Fibroblast of gingiva (primary cell): Measurements from ENCODE around the gene MORN2.

Experiments
- DNase-seq: peaks from one replicate; pipeline ENCODE4 v3.0.0-alpha.2; 2011; ENCODE audit warnings: low read depth

MORN2 gene

DNA sequence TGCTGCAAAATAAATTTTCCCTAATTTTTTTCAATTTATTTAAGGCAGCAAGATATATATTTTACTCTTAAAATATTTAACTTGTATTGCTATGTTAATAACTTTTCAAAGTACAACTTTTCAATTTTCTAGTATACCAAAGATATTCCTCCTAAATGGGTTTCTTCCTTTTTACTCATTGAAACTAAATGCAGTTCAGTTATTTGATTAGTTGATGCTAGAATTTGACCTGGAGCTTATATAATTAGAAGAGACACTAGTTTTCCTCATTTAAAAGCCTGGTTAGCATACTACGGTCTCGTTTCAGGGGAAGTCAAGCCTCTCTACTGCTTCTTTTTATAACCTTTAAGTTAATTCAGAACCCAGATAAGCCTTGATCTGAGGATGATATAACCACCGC is 13.8 kb downstream of the MORN2 start, which contains the start of gene ARHGEF33:
Gene ARHGEF33, plus strand, starts transcription at position 301 of the 400 bp plus-strand sequence. CDS start 29,573 bp downstream, outside the sequence.
- no peak for DNase-seq

DNA sequence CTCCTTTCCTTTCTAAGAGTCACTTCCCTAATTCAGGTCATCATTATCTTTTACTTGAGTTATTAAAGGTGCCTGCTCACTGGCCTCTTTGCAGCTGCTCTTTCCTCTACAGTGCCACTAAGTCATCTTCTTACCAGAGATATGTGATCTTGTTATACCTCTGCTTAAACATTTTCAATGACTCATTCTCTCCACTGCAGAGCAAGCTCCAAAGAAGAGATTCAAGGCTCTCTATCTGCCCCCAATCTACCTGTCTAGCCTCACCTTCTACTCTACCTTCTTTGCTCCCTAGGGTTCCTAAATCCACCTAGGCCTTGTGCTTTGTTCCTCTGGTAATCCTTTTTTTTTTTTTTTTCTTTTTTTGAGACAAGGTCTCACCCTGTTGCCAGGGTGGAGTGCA is 17.0 kb downstream of the MORN2 start:
- DNase-seq, result no peak

DNA sequence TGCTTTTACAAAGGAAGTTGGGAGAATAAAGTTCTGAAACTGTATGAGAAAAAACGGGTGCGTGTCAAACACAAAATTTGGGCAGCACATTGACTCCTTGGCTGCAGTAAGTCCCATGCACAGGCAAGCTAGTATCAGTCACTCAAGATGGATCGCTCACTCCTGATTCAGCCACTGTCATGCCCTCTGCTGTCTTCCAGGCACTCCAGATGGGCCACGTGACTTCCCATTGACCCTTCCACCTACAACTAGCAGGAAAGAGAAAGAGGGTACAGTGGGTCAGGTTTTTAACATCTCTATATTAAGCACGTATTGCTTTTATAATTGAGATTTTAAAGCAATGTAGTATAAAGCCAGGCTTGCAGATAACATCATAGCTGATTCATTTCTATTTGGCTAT is 22.5 kb downstream of the MORN2 start:
- no peak for DNase-seq

DNA sequence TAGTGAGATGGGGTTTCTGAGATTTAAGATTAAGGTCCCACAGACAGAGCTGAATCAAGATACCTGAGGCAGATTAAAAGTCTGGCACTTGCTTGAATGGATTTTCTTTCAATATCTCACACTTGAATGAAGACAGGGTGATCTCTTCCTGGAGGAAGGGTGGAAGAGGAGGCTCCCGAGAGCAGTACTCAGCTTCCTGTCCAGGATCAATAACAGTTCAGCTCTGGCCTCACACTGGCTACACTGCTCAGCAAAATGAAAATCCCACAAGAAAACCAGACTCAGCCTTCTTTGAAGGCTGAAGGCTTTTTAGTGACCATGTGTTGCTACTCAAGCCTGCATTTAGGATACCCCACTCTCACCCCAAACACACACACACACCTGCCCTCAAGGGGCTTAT is 24.9 kb downstream of the MORN2 start:
- no peak for DNase-seq

DNA sequence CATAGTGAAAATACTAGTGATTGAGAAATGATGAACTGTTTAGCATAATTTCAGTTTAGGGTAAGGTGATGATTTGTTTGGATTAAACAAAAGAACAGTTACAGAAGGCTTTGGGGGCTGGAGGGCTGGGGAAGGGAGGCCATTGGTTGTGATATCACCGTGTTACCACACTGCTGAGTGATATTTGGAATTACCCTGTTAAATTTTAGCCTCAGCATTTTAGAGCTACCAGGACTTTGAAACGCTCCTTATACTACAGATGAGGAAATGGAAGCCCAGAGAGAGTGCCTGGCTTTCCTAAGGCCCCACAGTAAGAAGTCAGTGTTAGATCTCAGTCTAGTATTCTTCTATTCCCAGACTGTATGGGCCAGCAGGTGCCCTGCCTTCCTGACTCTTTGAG is 29.5 kb downstream of the MORN2 start:
- DNase-seq, result no peak

DNA sequence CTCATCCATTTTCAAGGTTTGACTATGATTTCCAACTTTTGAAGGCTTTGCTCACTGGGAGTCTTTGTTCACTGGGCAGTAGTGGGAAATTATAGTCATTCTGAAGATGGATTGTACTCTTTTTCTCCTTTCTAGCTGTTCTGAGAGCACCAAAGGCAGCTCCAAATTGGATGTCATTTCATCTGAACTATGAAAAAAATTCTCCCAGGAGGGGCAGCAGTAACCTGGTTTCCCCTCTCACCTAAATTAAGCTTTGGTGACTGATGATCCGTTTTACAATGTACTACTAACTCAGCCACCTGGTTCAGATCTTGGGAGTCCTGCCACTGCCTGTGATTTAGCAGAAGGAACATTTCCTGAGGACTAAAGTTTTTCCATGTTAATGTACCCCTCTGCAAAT is 31.5 kb downstream of the MORN2 start:
- DNase-seq, result no peak

DNA sequence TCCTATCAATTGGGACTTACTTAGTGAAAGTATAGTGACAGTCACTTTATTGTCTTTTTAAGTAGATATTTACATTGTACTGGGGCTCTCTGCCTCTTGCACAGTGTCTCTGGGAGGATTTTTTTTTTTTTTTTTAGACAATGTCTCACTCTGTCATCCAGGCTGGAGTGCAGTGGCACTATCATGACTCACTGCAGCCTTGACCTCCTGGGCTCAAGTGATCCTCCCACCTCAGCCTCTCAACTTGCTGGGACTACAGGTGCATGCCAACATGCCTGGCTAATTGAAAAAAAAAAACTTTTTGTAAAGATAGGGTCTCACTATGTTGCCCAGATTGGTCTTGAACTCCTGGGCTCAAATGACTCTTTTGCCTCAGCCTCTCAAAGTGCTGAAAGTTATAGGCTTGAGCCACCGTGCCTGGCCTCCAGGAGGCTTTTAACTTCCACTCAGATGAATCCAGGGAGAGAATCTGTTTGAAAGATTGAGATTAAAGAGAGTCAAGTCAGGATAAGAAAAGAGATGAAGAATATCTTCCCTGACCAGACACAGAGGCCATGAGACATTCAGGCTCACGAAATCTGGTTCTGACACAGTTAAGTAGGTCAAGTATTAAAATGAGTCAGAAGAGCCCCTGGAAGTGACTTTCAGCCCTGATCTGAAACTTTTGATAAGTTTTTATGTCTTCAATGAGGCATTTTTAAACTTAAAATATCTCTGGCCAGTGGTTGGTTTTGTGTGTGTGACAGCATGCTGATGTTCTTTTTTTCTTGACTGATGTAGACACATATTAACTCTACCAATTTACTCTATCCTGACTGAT is 32.2 kb downstream of the MORN2 start:
- DNase-seq, result no peak

DNA sequence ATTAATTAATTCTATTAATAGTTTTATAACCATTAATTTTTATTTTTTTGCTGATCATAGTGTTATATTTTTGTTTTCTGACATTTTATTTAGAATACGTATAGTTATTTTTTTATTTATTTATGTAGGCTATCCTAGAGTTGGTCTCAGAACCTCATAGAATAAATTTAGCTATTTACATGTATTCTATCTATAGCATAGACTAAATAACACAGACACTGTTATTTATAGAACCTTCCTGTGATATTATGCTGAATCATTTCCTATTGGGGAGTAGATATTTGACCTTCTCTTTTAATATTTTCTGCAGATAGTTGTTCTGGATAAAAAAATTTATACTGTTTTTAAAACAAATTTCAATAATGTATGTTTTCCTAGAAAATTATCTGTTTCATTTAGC is 34.1 kb downstream of the MORN2 start:
- DNase-seq, result no peak

DNA sequence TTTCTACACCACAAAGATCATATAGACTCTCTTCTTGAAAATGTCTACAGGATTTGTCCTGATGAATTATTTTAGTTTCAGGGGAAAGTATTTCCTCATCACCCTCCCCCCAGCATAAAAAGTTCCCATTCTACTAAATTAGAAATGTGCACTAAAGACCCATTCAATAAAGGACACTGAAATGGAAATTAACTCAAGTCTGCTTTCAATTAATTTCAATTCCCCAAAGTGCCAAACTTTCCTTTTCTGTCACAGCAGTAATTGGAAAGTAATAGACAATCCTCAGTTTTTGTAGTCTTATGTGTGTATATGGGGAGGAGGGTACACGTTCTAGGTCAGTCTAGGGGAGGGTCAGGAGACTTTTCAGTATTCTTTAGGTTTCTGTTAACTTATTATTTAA is 35.4 kb downstream of the MORN2 start:
- no peak for DNase-seq

DNA sequence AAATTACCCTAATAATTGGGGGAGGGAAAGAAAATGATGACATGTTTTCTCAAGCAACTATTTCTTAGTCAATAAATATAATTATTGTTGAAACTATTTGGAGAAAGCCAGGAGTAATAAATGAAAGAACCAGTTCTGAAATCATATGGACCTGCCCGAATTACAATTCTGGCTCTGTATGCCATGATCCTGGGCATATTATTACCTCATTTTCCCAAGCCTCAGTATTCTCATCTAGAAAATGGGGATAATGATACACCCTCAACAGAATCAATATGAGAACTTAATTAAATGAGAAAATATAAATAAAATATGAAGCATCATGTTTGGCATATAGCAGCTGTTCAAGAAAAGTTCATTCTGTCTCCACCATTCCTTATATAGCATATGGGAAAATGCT is 36.8 kb downstream of the MORN2 start:
- DNase-seq, result no peak

DNA sequence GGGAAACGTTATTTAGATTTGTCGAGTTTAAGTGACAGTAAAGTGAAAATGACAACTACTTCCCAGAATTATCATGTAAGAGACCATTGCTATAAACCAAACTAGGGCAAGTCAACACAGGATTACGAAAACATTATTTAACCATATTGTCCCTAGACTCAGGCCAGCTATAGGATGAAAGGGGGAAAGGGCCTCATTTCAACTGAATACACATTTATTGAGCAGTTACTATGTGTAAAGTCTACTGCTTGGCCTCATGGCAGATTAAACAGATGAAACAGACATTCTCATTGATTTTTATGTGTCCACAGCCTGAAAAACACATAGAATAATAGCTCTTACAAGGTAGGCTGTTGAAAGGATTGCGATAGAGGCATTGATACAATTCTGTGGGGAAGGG is 46.6 kb downstream of the MORN2 start:
- DNase-seq, result no peak

DNA sequence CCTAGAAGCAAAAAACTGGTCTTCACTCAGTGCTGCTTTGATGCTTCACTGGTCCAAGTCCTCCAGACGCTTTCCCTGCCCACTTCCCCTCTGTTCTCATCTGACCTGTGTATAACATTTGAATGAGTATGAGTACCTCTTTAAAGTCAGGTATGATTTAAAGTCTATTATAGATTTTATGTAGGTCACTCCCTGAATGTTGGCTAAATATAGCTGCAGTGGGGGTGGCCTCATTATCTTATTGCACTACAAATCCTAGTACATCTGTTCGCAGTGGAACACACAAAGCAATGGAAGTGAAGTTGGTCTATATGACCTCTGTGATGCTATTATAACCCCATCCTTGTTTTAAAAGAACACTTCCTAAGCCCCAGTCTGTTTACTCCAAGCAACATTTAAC is 47.1 kb downstream of the MORN2 start:
- DNase-seq, result no peak

DNA sequence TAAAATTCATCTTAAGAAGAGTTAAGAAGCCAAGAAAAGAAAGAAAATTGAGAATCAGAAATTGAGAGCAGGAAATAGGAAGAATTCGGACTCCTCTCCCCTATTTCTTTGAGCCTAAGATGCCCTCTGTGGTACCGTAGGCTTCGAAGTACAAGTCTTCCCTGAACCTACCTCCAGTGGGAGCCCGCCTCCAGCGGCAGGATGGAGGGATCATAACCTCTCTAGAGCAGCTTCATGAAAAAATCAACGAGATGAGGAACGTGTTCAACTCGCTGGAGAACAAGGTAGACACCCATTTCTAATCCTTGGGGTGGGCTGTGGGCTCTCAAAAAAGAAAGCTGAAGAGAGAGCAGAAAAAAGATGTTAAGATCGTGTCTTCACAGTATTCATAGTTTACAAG is 50.2 kb downstream of the MORN2 start:
- no peak for DNase-seq

DNA sequence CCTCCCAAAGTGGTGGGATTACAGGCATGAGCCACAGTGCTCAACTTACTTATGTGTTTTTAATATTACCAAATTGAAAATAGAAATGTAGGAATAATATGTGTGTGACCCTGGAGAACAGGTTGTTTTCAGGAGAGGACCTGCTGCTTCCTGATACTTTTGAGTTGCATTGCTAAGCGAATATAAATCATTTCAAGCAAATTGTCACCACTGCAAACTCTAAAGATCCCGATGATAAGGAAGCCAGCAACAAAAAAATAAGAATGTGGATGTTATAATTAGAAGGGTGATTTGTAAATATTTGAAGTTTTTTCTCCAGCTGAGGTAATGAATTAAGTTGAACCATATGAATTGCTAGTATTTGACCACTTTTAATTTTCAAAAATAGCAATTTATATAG is 54.8 kb downstream of the MORN2 start:
- DNase-seq, result no peak
